Neural progenitor cell (in vitro differentiated cells): ENCODE data around the gene PDILT.
"Not testable (repeated sequence)": the region's sequence is repeated elsewhere in the genome, so short reads cannot be mapped to it uniquely, and the experiment has no call there.

Experiments used
- EZH2 ChIP-seq: fragments of 200-600 bp; sonication (generic); IDR thresholded peaks from 2 replicates; pipeline ENCODE4 v1.6.1; 2017; ENCODE audit warnings: antibody characterized with exemption, mild to moderate bottlenecking, moderate library complexity
- TF ChIP-seq, protein P1 (sequence below): fragments of 200-600 bp; sonication (generic); IDR thresholded peaks from 2 replicates; pipeline ENCODE4 v1.5.1; 2017; ENCODE audit warnings: antibody characterized with exemption, mild to moderate bottlenecking

DNA sequence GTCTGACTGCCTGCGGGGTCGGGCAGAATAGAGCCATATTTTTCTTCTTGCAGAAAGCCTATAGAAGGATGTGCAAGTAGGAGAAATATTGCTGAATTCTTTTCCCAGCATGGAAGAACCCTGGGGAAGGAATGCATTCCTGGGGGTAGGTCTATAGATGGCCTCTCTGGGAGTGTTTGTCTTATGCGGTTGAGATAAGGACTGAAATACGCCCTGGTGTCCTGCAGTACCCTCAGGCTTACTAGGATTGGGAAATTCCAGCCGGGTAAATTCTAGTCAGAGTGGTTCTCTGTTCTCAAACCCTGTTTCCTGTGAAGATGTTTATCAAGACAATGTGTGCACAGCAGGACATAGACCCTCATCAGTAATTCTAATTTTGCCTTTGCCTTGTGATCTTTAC is 49.1 kb upstream of the PDILT start:
- TF ChIP-seq, protein P1, sequence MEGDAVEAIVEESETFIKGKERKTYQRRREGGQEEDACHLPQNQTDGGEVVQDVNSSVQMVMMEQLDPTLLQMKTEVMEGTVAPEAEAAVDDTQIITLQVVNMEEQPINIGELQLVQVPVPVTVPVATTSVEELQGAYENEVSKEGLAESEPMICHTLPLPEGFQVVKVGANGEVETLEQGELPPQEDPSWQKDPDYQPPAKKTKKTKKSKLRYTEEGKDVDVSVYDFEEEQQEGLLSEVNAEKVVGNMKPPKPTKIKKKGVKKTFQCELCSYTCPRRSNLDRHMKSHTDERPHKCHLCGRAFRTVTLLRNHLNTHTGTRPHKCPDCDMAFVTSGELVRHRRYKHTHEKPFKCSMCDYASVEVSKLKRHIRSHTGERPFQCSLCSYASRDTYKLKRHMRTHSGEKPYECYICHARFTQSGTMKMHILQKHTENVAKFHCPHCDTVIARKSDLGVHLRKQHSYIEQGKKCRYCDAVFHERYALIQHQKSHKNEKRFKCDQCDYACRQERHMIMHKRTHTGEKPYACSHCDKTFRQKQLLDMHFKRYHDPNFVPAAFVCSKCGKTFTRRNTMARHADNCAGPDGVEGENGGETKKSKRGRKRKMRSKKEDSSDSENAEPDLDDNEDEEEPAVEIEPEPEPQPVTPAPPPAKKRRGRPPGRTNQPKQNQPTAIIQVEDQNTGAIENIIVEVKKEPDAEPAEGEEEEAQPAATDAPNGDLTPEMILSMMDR: not testable (repeated sequence)
- not testable (repeated sequence) for TF ChIP-seq EZH2
